H1 (cell line): ENCODE results near the gene DSCAM. TPM values are rescaled to one million over a fixed set of nuclear protein-coding genes. Genes with fewer than 3 reads are reported as not detected.

Source experiments
- CTCF ChIA-PET: fragments of 300-600 bp; sonication (Branson Sonifier 250); formaldehyde crosslinking; loops from one replicate; lab custom pipeline; 2021; ENCODE audit not compliant: partially characterized antibody; lab: Charles Lee
- POLR2A ChIA-PET: fragments of 300-600 bp; sonication (Branson Sonifier 250); formaldehyde crosslinking; loops from one replicate; lab custom pipeline; 2021; ENCODE audit warnings: inconsistent platforms; ENCODE audit not compliant: partially characterized antibody; lab: Charles Lee
- DNase-seq, 2 experiments: peaks; one replicate each; pipeline versions ENCODE4 v3.0.0 to v3.0.0-alpha.2; 2010 to 2022; ENCODE audit warnings: low spot score in 2 of 2, low read depth in 1 of 2, mixed read lengths in 1 of 2
- FAIRE-seq: peaks from 2 replicates; lab custom pipeline; 2011; peaks lifted over from hg19 to GRCh38; lab: Jason Lieb, UNC
- H2AFZ ChIP-seq: 2 replicates; pipeline ENCODE4 v1.8.1; 2012; ENCODE audit warnings: low read length, inconsistent platforms
- H2AK5ac ChIP-seq: 2 replicates; pipeline ENCODE4 v1.6.1; 2013; ENCODE audit warnings: low read depth, low read length
- H2BK120ac ChIP-seq: replicated peaks from 2 replicates; pipeline ENCODE3; 2013; ENCODE audit warnings: low read depth, low read length, inconsistent platforms
- H2BK12ac ChIP-seq: 2 replicates; pipeline ENCODE4 v1.6.1; 2013; ENCODE audit warnings: low read depth, low read length
- H2BK15ac ChIP-seq: 2 replicates; pipeline ENCODE4 v1.6.1; 2013; ENCODE audit warnings: low read length
- H2BK20ac ChIP-seq: 2 replicates; pipeline ENCODE4 v1.6.1; 2013; ENCODE audit warnings: low read length
- H2BK5ac ChIP-seq: 2 replicates; pipeline ENCODE4 v1.6.1; 2013; ENCODE audit warnings: low read depth, low read length
- H3K14ac ChIP-seq: 2 replicates; pipeline ENCODE4 v1.6.1; 2013; ENCODE audit warnings: inconsistent platforms; ENCODE audit not compliant: insufficient read length
- H3K18ac ChIP-seq: 2 replicates; pipeline ENCODE4 v1.6.1; 2013; ENCODE audit warnings: low read length; ENCODE audit errors: extremely low read depth
- H3K23ac ChIP-seq: 2 replicates; pipeline ENCODE4 v1.6.1; 2013; ENCODE audit warnings: inconsistent platforms; ENCODE audit not compliant: insufficient read length
- H3K23me2 ChIP-seq: 2 replicates; pipeline ENCODE4 v1.6.1; 2013; ENCODE audit warnings: low read depth, low read length
- H3K27ac ChIP-seq: 2 replicates; pipeline ENCODE4 v1.6.1; 2011; ENCODE audit warnings: low read depth, low read length, inconsistent platforms
- H3K27me3 ChIP-seq, 4 experiments: replicated peaks in 1 of 4; 1 replicate in 1 of 4; 2 replicates in 3 of 4; pipeline versions ENCODE4 v1.6.1 to v1.8.1; 2011 to 2013; ENCODE audit warnings: low read length in 3 of 4, mild to moderate bottlenecking in 3 of 4, inconsistent platforms in 2 of 4, mixed read lengths in 2 of 4, moderate library complexity in 1 of 4; ENCODE audit not compliant: control insufficient read depth in 3 of 4, insufficient read depth in 3 of 4; ENCODE audit errors: extremely low read depth in 1 of 4
- H3K36me3 ChIP-seq, 4 experiments: 2 replicates each; pipeline versions ENCODE4 v1.6.1 to v1.8.1; 2011 to 2013; ENCODE audit warnings: mild to moderate bottlenecking in 4 of 4, low read length in 3 of 4, moderate library complexity in 2 of 4, control low read depth in 1 of 4, inconsistent platforms in 1 of 4; ENCODE audit not compliant: insufficient read depth in 4 of 4, control insufficient read depth in 2 of 4
- H3K4ac ChIP-seq: replicated peaks from 2 replicates; pipeline ENCODE3; 2013; ENCODE audit warnings: low read length, low read depth, mixed read lengths, inconsistent platforms; ENCODE audit not compliant: insufficient read length
- H3K4me1 ChIP-seq, 4 experiments: replicated peaks in 1 of 4; 1 replicate in 1 of 4; 2 replicates in 3 of 4; pipeline versions ENCODE4 v1.6.1 to v1.8.1; 2011 to 2013; ENCODE audit warnings: low read length in 3 of 4, inconsistent platforms in 2 of 4, mixed read lengths in 1 of 4; ENCODE audit not compliant: insufficient read depth in 4 of 4, control insufficient read depth in 3 of 4
- H3K4me2 ChIP-seq, 2 experiments: 2 replicates each; pipeline versions ENCODE4 v1.6.1 to v1.8.1; 2011 to 2013; ENCODE audit warnings: low read depth in 2 of 2, low read length in 2 of 2, control low read depth in 1 of 2, inconsistent platforms in 1 of 2, mild to moderate bottlenecking in 1 of 2; ENCODE audit not compliant: insufficient read depth in 1 of 2
- H3K4me3 ChIP-seq, 4 experiments: fragments of 200-600, 300-600 bp in 1 of 4; sonication (generic), shearing (Covaris generic), sonication (Bioruptor Twin) in 1 of 4; 2 replicates each; pipeline versions ENCODE4 v1.5.1 to v1.8.1; 2011 to 2016; ENCODE audit warnings: low read length in 4 of 4, low read depth in 3 of 4, control low read depth in 2 of 4, inconsistent platforms in 2 of 4, mild to moderate bottlenecking in 2 of 4, mixed read lengths in 1 of 4, moderate library complexity in 1 of 4; ENCODE audit not compliant: insufficient read depth in 2 of 4; ENCODE audit errors: extremely low read depth in 1 of 4
- H3K56ac ChIP-seq: replicated peaks from 2 replicates; pipeline ENCODE3; 2013; ENCODE audit warnings: low read depth, mild to moderate bottlenecking, mixed read lengths, low read length, inconsistent platforms; ENCODE audit not compliant: insufficient read length
- H3K79me1 ChIP-seq: 2 replicates; pipeline ENCODE4 v1.6.1; 2013; ENCODE audit warnings: low read depth, low read length, control low read depth
- H3K79me2 ChIP-seq, 2 experiments: 2 replicates each; pipeline versions ENCODE4 v1.6.1 to v1.8.1; 2012 to 2013; ENCODE audit warnings: low read length in 2 of 2, mild to moderate bottlenecking in 2 of 2, inconsistent platforms in 1 of 2; ENCODE audit not compliant: insufficient read depth in 2 of 2, control insufficient read depth in 1 of 2
- H3K9ac ChIP-seq, 4 experiments: replicated peaks in 1 of 4; 1 replicate in 1 of 4; 2 replicates in 3 of 4; pipeline versions ENCODE4 v1.6.1 to v1.8.1; 2011 to 2013; ENCODE audit warnings: low read depth in 3 of 4, low read length in 3 of 4, control low read depth in 2 of 4, mild to moderate bottlenecking in 2 of 4, moderate library complexity in 2 of 4, inconsistent platforms in 1 of 4; ENCODE audit errors: extremely low read depth in 1 of 4
- H3K9me3 ChIP-seq, 2 experiments: 2 replicates each; pipeline versions ENCODE4 v1.6.1 to v1.8.1; 2012 to 2013; ENCODE audit warnings: mild to moderate bottlenecking in 2 of 2, moderate library complexity in 2 of 2, control low read depth in 1 of 2, inconsistent platforms in 1 of 2, low read depth in 1 of 2, low read length in 1 of 2, mixed read lengths in 1 of 2; ENCODE audit not compliant: insufficient read depth in 2 of 2
- H4K20me1 ChIP-seq, 2 experiments: replicated peaks in 1 of 2; 2 replicates each; pipeline versions ENCODE3 to v1.8.1; 2011 to 2013; ENCODE audit warnings: inconsistent platforms in 2 of 2, low read length in 2 of 2, mild to moderate bottlenecking in 1 of 2; ENCODE audit not compliant: insufficient read depth in 2 of 2, control insufficient read depth in 1 of 2
- H4K5ac ChIP-seq: 2 replicates; pipeline ENCODE4 v1.6.1; 2013; ENCODE audit warnings: low read length, low read depth, mixed read lengths, inconsistent platforms; ENCODE audit not compliant: insufficient read length
- H4K8ac ChIP-seq: 2 replicates; pipeline ENCODE4 v1.8.0; 2013; ENCODE audit warnings: mild to moderate bottlenecking, moderate library complexity, low read length, inconsistent platforms; ENCODE audit not compliant: insufficient read depth; ENCODE audit errors: extremely low read depth
- H4K91ac ChIP-seq: replicated peaks from 2 replicates; pipeline ENCODE3; 2013; ENCODE audit warnings: low read length, mixed read lengths, inconsistent platforms; ENCODE audit not compliant: insufficient read length
- HDAC2 ChIP-seq, 2 experiments: fragments of 300-600 bp in 1 of 2; sonication (generic) in 1 of 2; IDR thresholded peaks; 2 replicates each; pipeline ENCODE4 v1.6.1; 2011 to 2012; ENCODE audit warnings: low read depth in 2 of 2, low read length in 2 of 2, mild to moderate bottlenecking in 2 of 2, moderate library complexity in 2 of 2, borderline replicate concordance in 1 of 2, inconsistent platforms in 1 of 2
- NANOG ChIP-seq: IDR thresholded peaks from 2 replicates; pipeline ENCODE4 v1.6.1; 2011; ENCODE audit warnings: low read length, low read depth, mild to moderate bottlenecking, inconsistent platforms; ENCODE audit not compliant: insufficient read depth, poor library complexity, severe bottlenecking
- SIX5 ChIP-seq: IDR thresholded peaks from 2 replicates; pipeline ENCODE4 v1.6.1; 2011; ENCODE audit warnings: mild to moderate bottlenecking, low read depth, low read length
- TAF7 ChIP-seq: optimal IDR thresholded peaks from 2 replicates; pipeline ENCODE3; 2011; ENCODE audit warnings: low read depth, mild to moderate bottlenecking, inconsistent platforms, low read length, moderate library complexity, borderline replicate concordance
- WGBS, 2 experiments: shearing (Covaris generic) in 1 of 2; methylation state at CpG; one replicate each; pipeline versions ENCODE4 v1.1.6 to v1.1.7; 2013 to 2015; ENCODE audit warnings: low lambda C conversion rate in 2 of 2, mixed read lengths in 2 of 2, inconsistent platforms in 1 of 2, low coverage in 1 of 2, missing lambda C conversion rate in 1 of 2; ENCODE audit not compliant: insufficient replicate concordance in 2 of 2, insufficient coverage in 1 of 2, insufficient read length in 1 of 2; ENCODE audit errors: extremely low coverage in 1 of 2, missing lambda C conversion rate in 1 of 2; 5-methylcytosine and 5-hydroxymethylcytosine counted together
- polyA plus RNA-seq, 7 experiments: library from polyadenylated mRNA; depleted of rRNA in 3 of 7; stranded (reverse) in 5 of 7; unstranded in 2 of 7; fragments of >200 nt in 5 of 7; fragments of 200-250 nt in 2 of 7; gene quantifications; 1 replicate in 5 of 7; 2 replicates in 1 of 7; 4 replicates in 1 of 7; pipeline versions ENCODE4 v1.2.1 to v1.2.3, GENCODE V29; 2011 to 2013; ENCODE audit warnings: missing spikeins in 2 of 7, mixed read lengths in 2 of 7
- total RNA-seq: library from RNA; stranded (reverse); fragmentation: NEBNext Ultra II Directional; extraction: Animal tissue kit (Norgen Biotek cat#: 25700); gene quantifications from 2 replicates; pipeline ENCODE4 v1.2.1, GENCODE V29; 2021

The DSCAM gene
- total and polyA plus RNA-seq, 2 of the 8 experiments (the other 6 are each of a cell fraction or from before 2014, with no cell fraction given) = 0.02 to 0.15 TPM

GRCh38 chr21:40335704-40336103 is 511.3 kb downstream of the DSCAM start:
- Histone ChIP-seq H2BK15ac (no peak overlapping the region), H2BK5ac (no peak overlapping the region), H3K14ac (no peak overlapping the region), H4K20me1 (no peaks in the 10 kb centered on the region), H3K9ac (no peak overlapping the region), H3K4me3 (peak overlapping the region in 1 of 4 experiments; percentile 43; a peak in 2 of 8 replicates), H4K8ac (no peak overlapping the region), H3K18ac (no peak overlapping the region), H3K23me2 (no peaks in the 10 kb centered on the region), H4K5ac (no peak overlapping the region), H3K27ac (no peak overlapping the region), H3K23ac (no peak overlapping the region), H2BK12ac (no peak overlapping the region), H3K79me1 (no peaks in the 10 kb centered on the region; the same call in 1 of the 2 replicates), H2AFZ (no peak overlapping the region), H3K9me3 (no peaks in the 10 kb centered on the region), H3K56ac (no peak overlapping the region), H3K4me1 (peaks cover 0 to 3% (median 2%) of the 10 kb centered on the region in 4 experiments; a peak in 3 of 7 replicates), H3K27me3 (peaks cover 6 to 23% (median 15%) of the 10 kb centered on the region in 4 experiments; a peak in 5 of 7 replicates), H2BK20ac (no peak overlapping the region), H3K36me3 (no peaks in the 10 kb centered on the region), H2BK120ac (no peak overlapping the region), H3K79me2 (no peaks in the 10 kb centered on the region), H4K91ac (no peak overlapping the region), H3K4me2 (peak overlapping the region; percentile 36 to 66), H3K4ac (no peak overlapping the region), H2AK5ac (no peak overlapping the region)
- WGBS, 2 experiments = 9% methylated on average over 5 of the region's 5 CpGs; no CpG with 5 or more reads in 1 of the 2 experiments
- ChIA-PET POLR2A (no interaction called here), CTCF (interaction anchor here (0.9 to 1.1 kb wide), 2 partner anchors 51 to 192 kb away, joined by 3 to 4 read pairs; no protein-coding TSS in a partner anchor)
- FAIRE-seq = peak; percentile 50
- TF ChIP-seq NANOG = peak; percentile 26
- no peak for TF ChIP-seq SIX5
- 0 out of 4 replicates have a peak, but pooled peaks of 1 of the 2 experiments have one; percentile 17 for TF ChIP-seq HDAC2 (IDR thresholded peaks at IDR 0.05; ENCODE audit: borderline replicate concordance in 1 of 2, low read depth in 2 of 2, low read length in 2 of 2)
- no peak for TF ChIP-seq TAF7
- DNase-seq = no peak
